SU-DHL-6 (cell line): Measurements from ENCODE around the gene DDX42.

Experiments
- EZH2phosphoT487 ChIP-seq: fragments of 200-600 bp; sonication (generic), shearing (Covaris generic); conservative IDR thresholded peaks from 2 replicates; pipeline ENCODE4 v1.6.1; 2018; ENCODE audit warnings: mild to moderate bottlenecking, antibody characterized with exemption, low read length, moderate library complexity, mixed read lengths
- TF ChIP-seq, protein P1 (sequence below): fragments of 200-600 bp; sonication (generic); IDR thresholded peaks from one replicate; pipeline ENCODE4 v1.5.1; 2017; ENCODE audit warnings: antibody characterized with exemption, mild to moderate bottlenecking, low read length, moderate library complexity; ENCODE audit not compliant: insufficient read depth, poor library complexity, severe bottlenecking

DNA sequence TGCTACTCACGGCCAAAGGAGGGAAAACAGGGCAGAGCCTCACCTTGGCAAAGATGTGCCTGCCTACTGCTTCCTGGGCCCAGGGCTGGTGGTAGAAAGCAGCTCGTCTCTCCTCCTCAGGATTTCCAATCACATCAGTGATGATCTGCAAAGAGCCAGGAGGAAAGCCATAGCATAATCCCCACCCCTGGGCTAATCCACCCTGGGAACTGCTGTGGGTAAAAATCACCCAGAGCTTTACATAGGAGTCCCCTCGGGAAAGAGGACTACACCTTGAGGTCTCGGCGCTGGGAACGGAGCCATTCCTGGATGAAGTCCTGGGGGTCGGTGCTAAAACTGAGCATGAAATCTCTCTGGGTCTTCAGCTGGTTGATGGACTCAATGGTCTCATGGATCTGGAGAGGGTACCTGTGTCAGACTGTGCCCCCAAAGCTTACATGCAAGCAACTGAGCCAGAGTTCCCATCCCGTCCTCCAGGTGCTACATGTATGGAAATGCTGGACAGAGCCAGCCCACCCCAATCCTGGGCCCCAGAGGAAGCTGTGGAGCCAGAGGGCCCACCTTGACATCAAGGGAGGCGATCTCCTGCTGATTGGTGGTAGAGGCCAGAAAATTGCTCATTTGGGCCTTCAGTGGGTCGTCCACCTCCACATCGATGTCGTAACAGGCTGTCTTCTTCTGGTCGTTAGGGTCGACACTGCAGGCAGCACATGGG lies 59.2 kb downstream of the DDX42 start:
- TF ChIP-seq, protein P1, sequence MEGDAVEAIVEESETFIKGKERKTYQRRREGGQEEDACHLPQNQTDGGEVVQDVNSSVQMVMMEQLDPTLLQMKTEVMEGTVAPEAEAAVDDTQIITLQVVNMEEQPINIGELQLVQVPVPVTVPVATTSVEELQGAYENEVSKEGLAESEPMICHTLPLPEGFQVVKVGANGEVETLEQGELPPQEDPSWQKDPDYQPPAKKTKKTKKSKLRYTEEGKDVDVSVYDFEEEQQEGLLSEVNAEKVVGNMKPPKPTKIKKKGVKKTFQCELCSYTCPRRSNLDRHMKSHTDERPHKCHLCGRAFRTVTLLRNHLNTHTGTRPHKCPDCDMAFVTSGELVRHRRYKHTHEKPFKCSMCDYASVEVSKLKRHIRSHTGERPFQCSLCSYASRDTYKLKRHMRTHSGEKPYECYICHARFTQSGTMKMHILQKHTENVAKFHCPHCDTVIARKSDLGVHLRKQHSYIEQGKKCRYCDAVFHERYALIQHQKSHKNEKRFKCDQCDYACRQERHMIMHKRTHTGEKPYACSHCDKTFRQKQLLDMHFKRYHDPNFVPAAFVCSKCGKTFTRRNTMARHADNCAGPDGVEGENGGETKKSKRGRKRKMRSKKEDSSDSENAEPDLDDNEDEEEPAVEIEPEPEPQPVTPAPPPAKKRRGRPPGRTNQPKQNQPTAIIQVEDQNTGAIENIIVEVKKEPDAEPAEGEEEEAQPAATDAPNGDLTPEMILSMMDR = no peak
- no peak for TF ChIP-seq EZH2phosphoT487
